GM03348 (cell line): ENCODE measurements around the gene CIDEA.
"Not testable (repeated sequence)": the region's sequence is repeated elsewhere in the genome, so short reads cannot be mapped to it uniquely, and the experiment has no call there.

Experiments
- DNase-seq: peaks from one replicate; pipeline ENCODE4 v3.0.0; 2012; ENCODE audit warnings: low spot score

The CIDEA gene

GRCh38 chr18:12239431-12239830 is 14.7 kb upstream of the CIDEA start:
- no peak for DNase-seq

GRCh38 chr18:12242658-12243260 is 11.4 kb upstream of the CIDEA start:
- DNase-seq, result no peak

- DNase-seq, result not testable (repeated sequence)
These were observed 10.9 kb upstream of the CIDEA start for GRCh38 chr18:12243272-12243671.

- DNase-seq, result no peak
These were observed 8.4 kb upstream of the CIDEA start for GRCh38 chr18:12245793-12246135.

- no peak for DNase-seq
These were observed 7.0 kb upstream of the CIDEA start for GRCh38 chr18:12246849-12247808.

GRCh38 chr18:12247946-12248345 is 6.2 kb upstream of the CIDEA start:
- no peak for DNase-seq

GRCh38 chr18:12248926-12249720 is 5.0 kb upstream of the CIDEA start:
- no peak for DNase-seq

- no peak for DNase-seq
These were observed 2.9 kb upstream of the CIDEA start for GRCh38 chr18:12251311-12251710.

- DNase-seq, result no peak
These were observed 2.1 kb upstream of the CIDEA start for GRCh38 chr18:12252061-12252460.

- DNase-seq, result no peak
These were observed 1.1 kb upstream of the CIDEA start for GRCh38 chr18:12253027-12253426.

GRCh38 chr18:12253663-12254135 is 462 bp upstream of the CIDEA start:
- DNase-seq, result no peak

GRCh38 chr18:12254820-12255511 is 805 bp downstream of the CIDEA start:
- no peak for DNase-seq

GRCh38 chr18:12255626-12256026 is 1.5 kb downstream of the CIDEA start:
- DNase-seq, result no peak

- no peak for DNase-seq
These were observed 2.8 kb downstream of the CIDEA start for GRCh38 chr18:12256951-12257350.

GRCh38 chr18:12257996-12258718 is 4.0 kb downstream of the CIDEA start:
- no peak for DNase-seq

GRCh38 chr18:12258719-12259705 is 4.9 kb downstream of the CIDEA start:
- DNase-seq, result no peak

GRCh38 chr18:12262748-12263147 is 8.6 kb downstream of the CIDEA start:
- DNase-seq, result no peak

- DNase-seq, result no peak
These were observed 10.7 kb downstream of the CIDEA start for GRCh38 chr18:12264864-12265263.

GRCh38 chr18:12271376-12272235 is 17.4 kb downstream of the CIDEA start:
- peak; percentile 93 for DNase-seq
